Right cardiac atrium (tissue), 5 donors: ENCODE measurements around the gene LDLRAP1. TPM values are rescaled to one million over a fixed set of nuclear protein-coding genes. Genes with fewer than 3 reads are reported as not detected.

ENCODE experiments used
- ATAC-seq, 2 donors: fragments of 200-7000 bp; cut with Tn5 transposase; one replicate each; pipeline versions ENCODE4 v1.8.0 to v1.9.1; 2020; ENCODE audit warnings: moderate library complexity in 2 of 2, mild to moderate bottlenecking in 1 of 2
- DNase-seq, 3 donors: peaks; one replicate each; pipeline ENCODE4 v3.0.0-alpha.2; 2020
- H3K27ac ChIP-seq: one replicate; pipeline ENCODE4 v1.5.1; 2013; ENCODE audit warnings: mild to moderate bottlenecking, low read length, control low read depth, moderate library complexity
- H3K27me3 ChIP-seq: one replicate; pipeline ENCODE4 v1.6.1; 2013; ENCODE audit not compliant: control insufficient read depth, insufficient read depth
- H3K4me1 ChIP-seq: one replicate; pipeline ENCODE4 v1.6.1; 2013; ENCODE audit warnings: low read length; ENCODE audit not compliant: control insufficient read depth, insufficient read depth
- H3K4me3 ChIP-seq: one replicate; pipeline ENCODE4 v1.5.1; 2013; ENCODE audit warnings: low read length, control low read depth
- H3K9me3 ChIP-seq: one replicate; pipeline ENCODE4 v1.6.1; 2013; ENCODE audit warnings: low read length; ENCODE audit not compliant: control insufficient read depth
- WGBS: extraction: QIAGEN DNeasy Blood & Tissue Kit; methylation state at CpG from one replicate; pipeline ENCODE4 v1.1.7; 2013; 5-methylcytosine and 5-hydroxymethylcytosine counted together
- intact Hi-C, 4 donors: fragments of 100-400 bp; cut with DNase I; formaldehyde crosslinking; loops; one replicate each; pipeline versions ENCODE4 v1.11.0 to v1.14.0; 2022 to 2023
- polyA plus RNA-seq: library from polyadenylated mRNA; stranded (reverse); fragments of 200-250 nt; gene quantifications from one replicate; pipeline ENCODE4 v1.2.3, GENCODE V29; 2013
- total RNA-seq, 4 donors: library from RNA; stranded (reverse); fragmentation: NEBNext Ultra II Directional; extraction: Animal tissue kit (Norgen Biotek cat#: 25700); gene quantifications; one replicate each; pipeline ENCODE4 v1.2.1, GENCODE V29; 2021
- donor health status: healthy with polysubstance abuse.
- donor health status: DM: no; HTN: yes; CAD: no.
- donor health status: DM: no; HTN: no; CAD: no.
- donor health status: DM: no; HTN: yes; CAD: no; lungs with severe emphysema.
- donor health status: DM: yes; HTN: yes; CAD: no.

The LDLRAP1 gene
- total and polyA plus RNA-seq, 5 donors, result 6.0 to 10.2 (median 8.7) TPM

DNA sequence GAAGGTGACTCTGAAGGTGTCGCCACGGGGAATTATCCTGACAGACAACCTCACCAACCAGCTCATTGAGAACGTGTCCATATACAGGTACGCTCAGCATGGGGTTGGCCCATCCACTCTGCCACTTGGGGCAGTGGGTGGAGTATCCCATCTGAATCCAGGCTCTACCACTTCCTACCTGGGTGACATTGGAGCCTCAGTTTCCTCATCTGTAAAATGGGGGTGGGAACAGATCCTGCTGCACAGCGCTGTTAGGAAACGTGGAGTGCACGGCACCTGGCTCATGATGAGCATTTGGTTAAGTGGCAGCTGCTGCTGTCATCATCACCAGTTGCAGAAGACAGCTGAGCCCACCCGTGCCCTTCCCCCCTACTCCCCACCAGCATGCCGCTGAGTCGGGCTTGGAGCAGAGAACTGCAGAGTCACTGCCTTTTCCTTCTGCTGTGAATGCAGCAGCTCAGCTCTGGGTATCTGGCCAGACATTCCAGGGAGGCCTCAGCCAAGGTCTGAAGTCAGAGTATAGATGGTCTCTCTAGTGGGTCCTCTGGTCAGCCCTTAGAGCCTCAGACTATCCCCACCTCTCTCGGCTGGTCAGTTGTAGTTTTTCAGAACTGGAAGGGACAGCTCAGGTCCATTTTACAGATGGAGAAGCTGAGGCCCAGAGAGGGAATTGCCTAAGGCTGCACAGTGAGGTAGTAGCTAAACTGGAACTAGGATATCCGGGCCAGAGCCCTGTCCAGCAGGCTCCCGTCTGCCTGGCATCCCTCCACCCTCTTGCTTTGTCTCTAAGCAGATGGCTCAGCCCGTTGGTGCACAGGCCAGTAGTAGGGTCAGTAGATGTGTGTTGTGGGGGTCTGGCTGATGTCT lies 11.7 kb downstream of the LDLRAP1 start:
- intact Hi-C loops, result no loop called here
- no peak overlapping the region for H3K4me3 ChIP-seq
- H3K9me3 ChIP-seq, result no peaks in the 10 kb centered on the region
- ATAC-seq, result no peak
- no peak overlapping the region for H3K27ac ChIP-seq
- no peaks in the 10 kb centered on the region for H3K27me3 ChIP-seq
- H3K4me1 ChIP-seq, result peaks cover 13% of the 10 kb centered on the region
- DNase-seq, result no peak
- WGBS, result 79% methylated on average over 14 of the region's 14 CpGs

GRCh38 chr1:25555753-25556092 lies 12.3 kb downstream of the LDLRAP1 start:
- intact Hi-C loops, result loop anchor here in 1 of 4 donors (2.0 kb wide), 1 partner anchor 33 kb away; no protein-coding TSS in a partner anchor
- DNase-seq, result no peak
- Histone ChIP-seq H3K27ac (no peak overlapping the region), H3K27me3 (no peaks in the 10 kb centered on the region), H3K4me3 (no peak overlapping the region), H3K4me1 (peaks cover 8% of the 10 kb centered on the region), H3K9me3 (no peaks in the 10 kb centered on the region)
- 93% methylated on average over 5 of the region's 5 CpGs for WGBS
- ATAC-seq, result no peak

DNA sequence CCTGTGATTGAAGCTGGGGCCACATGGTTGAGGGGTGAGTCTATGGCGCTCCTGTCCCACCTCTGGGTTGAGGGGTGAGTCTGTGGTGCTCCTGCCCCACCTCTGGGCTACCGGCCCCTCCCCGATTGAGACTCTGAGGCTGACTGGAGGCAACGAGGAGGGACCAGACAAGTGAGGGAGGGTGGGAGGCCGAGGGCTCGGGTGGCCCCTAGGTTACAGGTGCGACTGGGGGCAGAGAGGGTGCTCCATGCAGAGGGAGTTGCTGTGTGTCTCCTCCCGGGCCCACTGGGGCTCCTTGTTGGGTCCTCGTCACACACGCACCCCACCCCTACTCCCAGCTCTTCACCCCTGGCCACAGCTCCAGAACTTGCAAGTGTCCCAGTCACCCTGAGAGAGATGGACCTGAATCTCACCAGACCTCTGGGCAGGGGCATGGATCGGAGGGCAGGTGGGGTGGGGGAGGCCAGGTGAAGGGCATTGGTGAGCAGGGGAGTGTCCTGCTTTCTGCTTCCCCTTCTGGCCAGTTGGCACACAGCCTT lies 12.8 kb downstream of the LDLRAP1 start:
- H3K9me3 ChIP-seq, result no peaks in the 10 kb centered on the region
- peaks cover 4% of the 10 kb centered on the region for H3K4me1 ChIP-seq
- H3K27me3 ChIP-seq, result no peaks in the 10 kb centered on the region
- DNase-seq (no peak), ATAC-seq (no peak)
- WGBS, result 94% methylated on average over 11 of the region's 11 CpGs
- intact Hi-C loops, result loop anchor here in 1 of 4 donors (2.0 kb wide), 1 partner anchor 33 kb away; no protein-coding TSS in a partner anchor
- no peak overlapping the region for H3K4me3 ChIP-seq
- no peak overlapping the region for H3K27ac ChIP-seq

DNA sequence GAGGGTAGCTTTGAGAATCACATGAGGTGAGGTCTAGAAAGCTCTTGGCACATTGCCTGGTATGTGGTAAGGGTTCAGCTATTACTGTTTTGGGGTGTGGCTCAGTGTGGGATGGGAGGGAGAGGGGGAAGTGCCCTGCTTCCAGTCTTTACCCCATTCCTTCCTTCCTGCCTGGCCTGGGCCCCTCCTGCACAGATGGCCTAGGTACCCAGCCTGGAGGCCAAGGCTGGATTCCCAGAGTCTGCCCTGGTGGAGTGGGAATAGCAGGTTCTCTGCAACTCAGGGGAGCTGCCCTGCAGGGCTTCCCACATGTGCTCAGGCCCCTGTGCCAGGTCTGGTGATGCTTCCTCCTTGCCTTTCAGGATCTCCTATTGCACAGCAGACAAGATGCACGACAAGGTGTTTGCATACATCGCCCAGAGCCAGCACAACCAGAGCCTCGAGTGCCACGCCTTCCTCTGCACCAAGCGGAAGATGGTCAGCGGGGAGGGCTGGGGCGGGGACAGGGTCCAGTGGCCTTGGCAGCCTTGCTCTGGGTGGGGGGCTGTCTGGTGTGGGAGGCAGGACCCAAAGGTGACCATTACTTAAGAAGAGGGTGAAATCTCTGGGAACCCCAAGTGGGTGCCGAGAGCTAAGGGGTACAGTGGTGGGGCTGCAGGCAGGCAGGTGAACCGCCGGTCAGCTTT lies 13.5 kb downstream of the LDLRAP1 start:
- H3K27ac ChIP-seq, result no peak overlapping the region
- H3K4me1 ChIP-seq, result peaks cover 4% of the 10 kb centered on the region
- peak in 1 of 3 donors; percentile 33 for DNase-seq
- peak; percentile 30 to 32 for ATAC-seq
- no peaks in the 10 kb centered on the region for H3K9me3 ChIP-seq
- intact Hi-C loops, result loop anchor here in 1 of 4 donors (2.0 kb wide), 1 partner anchor 32 kb away; no protein-coding TSS in a partner anchor
- WGBS, result 90% methylated on average over 10 of the region's 10 CpGs
- no peaks in the 10 kb centered on the region for H3K27me3 ChIP-seq
- H3K4me3 ChIP-seq, result no peak overlapping the region

- Histone ChIP-seq H3K27me3 (no peaks in the 10 kb centered on the region), H3K4me1 (peaks cover 6% of the 10 kb centered on the region), H3K4me3 (no peak overlapping the region), H3K27ac (no peak overlapping the region), H3K9me3 (no peaks in the 10 kb centered on the region)
- ATAC-seq (no peak), DNase-seq (peak in 1 of 3 donors; percentile 27)
- intact Hi-C loops, result loop anchor here in 1 of 4 donors (2.0 kb wide), 1 partner anchor 31 kb away; no protein-coding TSS in a partner anchor
- 82% methylated on average over 7 of the region's 7 CpGs for WGBS
These were observed 14.1 kb downstream of the LDLRAP1 start for GRCh38 chr1:25557543-25557942.

- intact Hi-C loops, result no loop called here
- Histone ChIP-seq H3K9me3 (no peaks in the 10 kb centered on the region), H3K4me3 (no peak overlapping the region), H3K4me1 (peaks cover 3% of the 10 kb centered on the region), H3K27me3 (no peaks in the 10 kb centered on the region), H3K27ac (no peak overlapping the region)
- 53% methylated on average over 6 of the region's 6 CpGs for WGBS
- ATAC-seq (no peak), DNase-seq (no peak)
These were observed 15.6 kb downstream of the LDLRAP1 start for GRCh38 chr1:25559031-25559430.

DNA sequence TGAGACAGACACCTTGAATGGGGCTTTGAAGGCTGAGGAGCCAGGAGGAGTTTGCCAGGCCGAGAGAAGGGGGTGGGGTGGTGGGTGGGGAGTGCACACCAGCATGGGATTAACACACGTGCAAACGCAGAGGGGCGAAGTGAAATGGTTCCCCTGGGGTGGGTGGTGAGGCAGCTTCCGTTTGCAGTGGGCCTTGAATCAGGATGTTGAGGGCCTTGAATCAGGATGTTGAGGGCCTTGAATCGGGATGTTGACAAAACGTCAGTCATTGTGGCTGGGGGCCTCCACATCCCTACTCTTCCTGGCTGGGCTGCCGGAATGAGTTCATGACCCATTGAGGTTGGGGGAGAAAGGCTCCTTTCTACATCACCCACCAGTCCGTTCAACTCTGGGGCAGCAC lies 16.6 kb downstream of the LDLRAP1 start:
- Histone ChIP-seq H3K4me1 (peaks cover 2% of the 10 kb centered on the region), H3K4me3 (no peak overlapping the region), H3K27ac (no peak overlapping the region), H3K27me3 (no peaks in the 10 kb centered on the region), H3K9me3 (no peaks in the 10 kb centered on the region)
- no peak for ATAC-seq
- WGBS, result 63% methylated on average over 9 of the region's 9 CpGs
- no peak for DNase-seq
- intact Hi-C loops, result no loop called here

- intact Hi-C loops, result no loop called here
- ATAC-seq (no peak), DNase-seq (no peak)
- no peak overlapping the region for H3K27ac ChIP-seq
- no peaks in the 10 kb centered on the region for H3K9me3 ChIP-seq
- H3K4me1 ChIP-seq, result peaks cover 2% of the 10 kb centered on the region
- WGBS, result 87% methylated on average over 4 of the region's 4 CpGs
- H3K4me3 ChIP-seq, result no peak overlapping the region
- H3K27me3 ChIP-seq, result no peaks in the 10 kb centered on the region
These were observed 17.4 kb downstream of the LDLRAP1 start for GRCh38 chr1:25560788-25561187.

GRCh38 chr1:25561421-25562100 lies 18.2 kb downstream of the LDLRAP1 start:
- Histone ChIP-seq H3K4me1 (peaks cover 2% of the 10 kb centered on the region), H3K4me3 (no peak overlapping the region), H3K27ac (no peak overlapping the region), H3K27me3 (no peaks in the 10 kb centered on the region), H3K9me3 (no peaks in the 10 kb centered on the region)
- intact Hi-C loops, result no loop called here
- ATAC-seq (no peak), DNase-seq (no peak)
- WGBS, result 61% methylated on average over 8 of the region's 8 CpGs

DNA sequence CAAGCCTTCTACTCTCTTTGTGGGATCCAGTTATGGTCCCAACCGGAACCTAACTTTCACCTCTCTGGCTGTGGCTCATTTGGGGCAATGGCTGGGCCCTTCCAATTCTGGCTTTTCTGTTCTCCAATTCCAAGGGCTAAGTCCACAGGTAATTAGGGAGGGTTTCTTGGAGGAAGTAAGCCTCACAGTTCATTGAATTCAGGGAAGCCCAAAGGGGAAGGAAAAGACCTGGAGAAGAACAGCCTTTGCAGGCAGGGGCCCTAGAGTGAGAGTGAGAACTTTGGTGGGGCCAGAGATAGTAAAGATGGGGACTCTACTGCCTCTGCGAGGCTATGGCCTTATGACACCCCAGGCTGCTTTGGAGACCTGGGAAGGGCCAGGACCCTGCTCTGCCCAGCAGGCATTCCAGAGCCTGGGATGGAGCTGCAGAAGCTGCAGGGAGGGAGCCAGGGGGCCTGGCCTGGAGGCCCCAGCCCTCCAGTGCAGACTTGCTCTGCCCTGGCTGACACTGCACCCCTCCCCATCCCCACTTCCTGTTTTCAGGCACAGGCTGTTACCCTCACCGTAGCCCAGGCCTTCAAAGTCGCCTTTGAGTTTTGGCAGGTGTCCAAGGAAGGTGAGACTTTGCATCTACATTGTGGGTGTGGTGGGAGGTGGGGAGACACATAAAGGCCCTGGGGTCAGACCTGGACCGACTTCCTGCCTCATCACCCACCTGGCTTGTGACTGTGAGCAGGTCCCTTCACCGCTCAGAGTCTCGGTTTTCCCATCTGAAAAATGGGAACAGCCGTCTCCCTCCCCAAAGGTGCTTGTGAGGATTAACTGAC lies 18.9 kb downstream of the LDLRAP1 start:
- Histone ChIP-seq H3K4me3 (no peak overlapping the region), H3K27me3 (no peaks in the 10 kb centered on the region), H3K27ac (no peak overlapping the region), H3K4me1 (peaks cover 2% of the 10 kb centered on the region), H3K9me3 (no peaks in the 10 kb centered on the region)
- intact Hi-C loops, result no loop called here
- ATAC-seq (peak in 1 of 2 donors; percentile 35), DNase-seq (peak in 1 of 3 donors; percentile 65)
- WGBS, result 65% methylated on average over 8 of the region's 8 CpGs
